Thyroid gland (tissue), 4 donors: ENCODE data around the gene IL10RA.

Experiments
- POLR2A ChIP-seq, 2 donors: fragments of 450-650 bp; IDR thresholded peaks; one replicate each; pipeline ENCODE4 v1.6.1; 2017; ENCODE audit warnings: antibody characterized with exemption in 2 of 2, mild to moderate bottlenecking in 2 of 2, moderate library complexity in 1 of 2
- TF ChIP-seq, protein P1 (sequence below), 6 experiments: fragments of 200-600 bp in 3 of 6; fragments of 450-650 bp in 3 of 6; sonication (generic) in 3 of 6; IDR thresholded peaks; one replicate each; pipeline ENCODE4 v1.5.1; 2016 to 2019; ENCODE audit warnings: antibody characterized with exemption in 6 of 6, mild to moderate bottlenecking in 2 of 6, inconsistent platforms in 1 of 6, moderate library complexity in 1 of 6

GRCh38 chr11:117973503-117973860 is 12.7 kb upstream of the IL10RA start:
- TF ChIP-seq, protein P1, sequence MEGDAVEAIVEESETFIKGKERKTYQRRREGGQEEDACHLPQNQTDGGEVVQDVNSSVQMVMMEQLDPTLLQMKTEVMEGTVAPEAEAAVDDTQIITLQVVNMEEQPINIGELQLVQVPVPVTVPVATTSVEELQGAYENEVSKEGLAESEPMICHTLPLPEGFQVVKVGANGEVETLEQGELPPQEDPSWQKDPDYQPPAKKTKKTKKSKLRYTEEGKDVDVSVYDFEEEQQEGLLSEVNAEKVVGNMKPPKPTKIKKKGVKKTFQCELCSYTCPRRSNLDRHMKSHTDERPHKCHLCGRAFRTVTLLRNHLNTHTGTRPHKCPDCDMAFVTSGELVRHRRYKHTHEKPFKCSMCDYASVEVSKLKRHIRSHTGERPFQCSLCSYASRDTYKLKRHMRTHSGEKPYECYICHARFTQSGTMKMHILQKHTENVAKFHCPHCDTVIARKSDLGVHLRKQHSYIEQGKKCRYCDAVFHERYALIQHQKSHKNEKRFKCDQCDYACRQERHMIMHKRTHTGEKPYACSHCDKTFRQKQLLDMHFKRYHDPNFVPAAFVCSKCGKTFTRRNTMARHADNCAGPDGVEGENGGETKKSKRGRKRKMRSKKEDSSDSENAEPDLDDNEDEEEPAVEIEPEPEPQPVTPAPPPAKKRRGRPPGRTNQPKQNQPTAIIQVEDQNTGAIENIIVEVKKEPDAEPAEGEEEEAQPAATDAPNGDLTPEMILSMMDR (IDR thresholded peaks at IDR 0.05), result no peak
- no peak for TF ChIP-seq POLR2A (IDR thresholded peaks at IDR 0.05)
